GM12874 (cell line): ENCODE measurements around the gene TXNDC11.

ENCODE experiments used
- CTCF ChIP-seq: IDR thresholded peaks from 2 replicates; pipeline ENCODE4 v1.5.1; 2011; ENCODE audit warnings: low read depth, mild to moderate bottlenecking, control low read depth, low read length, moderate library complexity; ENCODE audit not compliant: insufficient read depth

The TXNDC11 gene

GRCh38 chr16:11642765-11643116 is 99.9 kb downstream of the TXNDC11 start:
- no peak for TF ChIP-seq CTCF

GRCh38 chr16:11640987-11641817 is 101.5 kb downstream of the TXNDC11 start:
- peak; percentile 76 for TF ChIP-seq CTCF

GRCh38 chr16:11639925-11640899 is 102.4 kb downstream of the TXNDC11 start:
- no peak for TF ChIP-seq CTCF

GRCh38 chr16:11639008-11639562 is 103.6 kb downstream of the TXNDC11 start:
- no peak for TF ChIP-seq CTCF

- no peak for TF ChIP-seq CTCF
Observed at GRCh38 chr16:11638140-11638539, 104.5 kb downstream of the TXNDC11 start.

GRCh38 chr16:11637320-11637719 is 105.3 kb downstream of the TXNDC11 start:
- no peak for TF ChIP-seq CTCF

GRCh38 chr16:11636172-11636721 is 106.4 kb downstream of the TXNDC11 start:
- no peak for TF ChIP-seq CTCF
